GM18511 (cell line): ENCODE results near the gene NPDC1.
A peak's percentile ranks its signal among the peaks of the same experiment; 100 is the strongest.

Experiments used
- ATAC-seq: cut with Tn5 transposase; IDR thresholded peaks from one replicate; pipeline ENCODE4 v1.9.1; 2021; ENCODE audit warnings: mild to moderate bottlenecking, moderate library complexity; ENCODE audit not compliant: unreplicated experiment

NPDC1 gene

GRCh38 chr9:136997371-136997770 is 48.6 kb downstream of the NPDC1 start:
- no peak for ATAC-seq

- no peak for ATAC-seq
Measured at GRCh38 chr9:136996361-136997292, 49.4 kb downstream of the NPDC1 start, which contains the start of gene CLIC3. Gene CLIC3 (minus strand): TSS chr9:136996568. CDS start chr9:136996543, 25 bp downstream.

- no peak for ATAC-seq
Measured at GRCh38 chr9:136995772-136996311, 50.1 kb downstream of the NPDC1 start.

- ATAC-seq = no peak
Measured at GRCh38 chr9:136995362-136995761, 50.6 kb downstream of the NPDC1 start.

DNA sequence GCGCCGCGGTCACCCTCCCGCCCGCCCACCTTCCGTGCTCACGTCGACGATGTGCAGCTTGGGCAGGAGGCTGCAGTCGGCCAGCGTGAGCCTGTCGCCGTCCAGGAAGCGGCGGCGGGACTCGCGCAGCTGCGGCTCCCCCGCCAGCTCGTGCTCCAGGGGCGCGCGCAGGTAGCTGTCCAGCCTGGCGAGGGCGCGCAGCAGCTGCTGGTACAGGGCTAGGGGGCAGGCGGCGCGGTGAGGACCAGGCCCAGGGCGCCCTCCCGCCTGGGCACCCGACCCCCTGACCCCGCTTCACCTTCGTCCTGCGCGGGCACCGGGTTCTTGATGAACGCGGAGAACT is 51.1 kb downstream of the NPDC1 start:
- no peak for ATAC-seq

DNA sequence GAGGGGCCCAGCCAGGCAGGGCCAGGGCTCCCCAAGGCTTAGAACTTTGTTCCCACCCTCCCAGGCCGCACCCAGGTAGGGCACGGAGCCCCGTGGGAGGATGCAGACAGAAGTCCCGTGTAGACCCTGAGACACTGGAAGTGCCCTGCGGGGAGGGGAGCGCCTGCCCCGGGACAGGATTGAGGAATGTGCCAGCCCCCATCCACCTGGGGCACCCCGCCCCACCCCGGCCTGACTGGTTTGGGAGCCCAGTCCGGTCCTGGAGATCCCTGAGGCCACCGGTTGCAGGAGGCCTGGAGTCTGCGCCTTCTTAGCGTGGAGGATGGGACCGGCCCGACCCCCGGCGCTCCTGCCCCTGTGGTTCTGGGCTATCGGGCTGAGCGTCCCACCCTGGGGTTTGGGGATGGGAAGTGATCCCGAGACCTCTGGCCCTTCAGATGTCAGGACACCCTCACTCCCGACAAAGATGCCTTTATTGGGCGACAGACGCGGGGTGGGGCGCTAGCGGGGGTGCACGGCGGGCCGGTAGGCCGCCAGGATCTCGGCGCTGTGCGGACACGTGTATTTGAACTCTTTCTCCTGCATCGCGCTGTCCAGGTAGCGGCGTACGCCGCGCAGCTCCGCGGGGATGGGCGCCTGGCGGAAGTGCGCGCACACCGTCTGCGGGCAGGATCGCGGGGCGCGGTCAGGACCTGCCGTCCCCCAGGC is 51.6 kb downstream of the NPDC1 start:
- ATAC-seq = no peak

DNA sequence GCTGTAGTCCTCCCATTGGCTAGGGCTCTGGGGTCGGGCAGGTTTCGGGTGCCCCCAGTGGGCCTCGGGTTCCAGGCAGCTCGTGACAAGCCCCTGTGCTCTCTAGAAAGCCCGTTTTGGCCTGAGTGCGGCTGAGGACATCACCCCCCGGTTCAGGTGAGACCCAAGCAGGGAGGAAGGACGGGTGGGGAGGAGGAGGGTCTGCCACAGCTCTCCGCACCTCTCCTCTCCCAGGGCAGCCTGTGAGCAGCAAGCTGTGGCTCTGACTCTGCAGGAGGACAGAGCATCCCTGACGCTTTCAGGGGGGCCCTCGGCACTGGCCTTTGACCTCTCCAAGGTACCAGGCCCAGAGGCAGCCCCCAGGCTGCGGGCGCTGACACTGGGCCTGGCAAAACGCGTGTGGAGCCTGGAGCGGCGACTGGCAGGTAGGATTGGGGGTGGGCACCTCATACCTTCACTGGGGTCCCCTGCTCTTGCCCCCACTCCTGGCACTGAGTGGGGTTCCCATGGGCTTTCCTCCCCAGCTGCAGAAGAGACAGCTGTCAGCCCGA is 53.1 kb downstream of the NPDC1 start:
- ATAC-seq = peak; percentile 9

DNA sequence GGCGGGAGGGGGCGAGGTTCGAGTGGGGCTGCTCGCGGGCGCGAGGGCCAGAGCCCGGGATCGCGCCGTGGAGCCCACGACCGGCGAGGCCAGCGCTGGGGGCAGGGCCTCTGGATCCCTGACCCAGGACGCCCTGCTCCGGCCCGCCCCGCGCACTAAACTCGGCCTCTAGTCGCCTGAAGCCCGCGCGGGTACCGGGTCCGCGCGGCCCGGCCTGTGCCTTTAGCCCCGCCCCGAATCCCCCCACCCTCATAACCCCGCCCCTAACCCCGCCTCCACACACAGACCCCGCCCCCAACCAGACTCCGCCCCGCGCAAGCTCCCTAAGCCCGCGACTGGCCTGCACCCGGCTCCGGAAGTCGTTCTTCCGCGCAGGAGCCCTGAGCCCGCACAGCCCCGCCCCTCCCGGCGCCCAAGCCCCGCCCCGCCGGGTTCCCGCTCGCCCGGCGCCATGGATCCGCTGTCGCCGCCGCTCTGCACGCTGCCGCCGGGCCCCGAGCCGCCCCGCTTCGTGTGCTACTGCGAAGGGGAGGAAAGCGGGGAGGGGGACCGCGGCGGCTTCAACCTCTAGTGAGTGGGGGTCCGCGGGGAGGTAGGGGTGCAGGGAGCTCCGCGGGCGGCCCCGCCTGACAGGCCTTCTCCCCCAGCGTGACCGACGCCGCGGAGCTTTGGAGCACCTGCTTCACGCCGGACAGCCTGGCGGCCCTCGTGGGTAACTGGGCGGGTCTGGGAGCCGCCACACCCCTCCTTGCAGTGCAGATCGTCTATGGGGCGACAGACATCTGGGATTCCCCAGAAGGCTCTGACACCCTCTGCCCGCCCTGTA is 53.8 kb downstream of the NPDC1 start, which contains the start of gene PAXX:
Gene PAXX, plus strand, starts transcription at position 430 of the 826 bp plus-strand sequence. Its CDS starts 22 bp downstream, at position 452.
- peak; percentile 83 for ATAC-seq

DNA sequence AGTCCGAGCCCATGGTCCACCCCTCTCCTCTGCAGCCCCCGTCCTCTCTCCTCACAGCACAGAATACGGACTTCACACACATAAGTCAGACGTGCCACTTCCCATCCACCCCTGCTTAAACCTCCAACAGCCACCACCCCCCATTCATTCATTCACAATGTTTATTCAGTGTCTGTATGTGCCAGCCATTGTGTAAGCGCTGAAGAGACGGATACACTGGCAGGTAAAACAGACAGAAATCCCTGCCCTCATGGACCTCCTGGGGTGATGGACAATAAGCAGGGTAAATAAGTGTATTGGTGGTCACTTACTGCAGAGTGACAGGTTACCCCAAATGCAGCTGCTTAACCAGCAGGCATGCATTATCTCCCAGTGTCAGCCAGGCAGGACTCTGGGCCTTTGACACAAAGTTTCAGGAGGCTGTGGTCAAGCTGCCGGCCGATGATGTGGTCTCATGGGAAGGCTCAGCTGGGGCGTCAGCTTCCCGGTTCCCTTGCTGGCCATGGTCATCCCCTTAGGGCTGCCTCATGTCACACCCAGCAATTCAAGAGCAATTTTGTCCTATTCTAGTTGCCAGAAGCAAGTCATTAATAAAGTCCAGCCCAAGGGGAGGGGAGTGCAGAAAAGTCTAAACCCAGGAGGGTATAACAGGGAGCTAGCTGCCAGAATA is 55.6 kb downstream of the NPDC1 start:
- no peak for ATAC-seq
